Measurements from ENCODE around the gene SETD1A. TPM values are rescaled to one million over a fixed set of nuclear protein-coding genes. Genes with fewer than 3 reads are reported as not detected.

SETD1A gene
- total RNA-seq, 6 experiments from 2014 or later: 3.7 to 7.4 (median 6.9) TPM

GRCh38 chr16:30961384-30961783 lies 3.8 kb downstream of the SETD1A start:
- DNase-seq (no peak), ATAC-seq (no peak)
- Histone ChIP-seq H3K4me3 (no peak overlapping the region), H3K27ac (no peak overlapping the region), H3K27me3 (no peaks in the 10 kb centered on the region), H3K9me3 (no peaks in the 10 kb centered on the region), H3K4me1 (peaks cover 0 to 17% (median 4%) of the 10 kb centered on the region in 4 donors), H3K36me3 (peaks cover 0 to 69% (median 38%) of the 10 kb centered on the region in 4 donors)
- TF ChIP-seq CTCF (IDR thresholded peaks at IDR 0.05) (no peak), POLR2A (IDR thresholded peaks at IDR 0.05) (no peak)
- WGBS (ENCODE audit: insufficient coverage, low coverage, low lambda C conversion rate, missing lambda C conversion rate): 90% methylated on average over 3 of the region's 11 CpGs
- intact Hi-C loops (cut with DNase I): no loop called here

GRCh38 chr16:30963925-30964511 lies 6.5 kb downstream of the SETD1A start:
- H3K36me3 ChIP-seq: peaks cover 0 to 91% (median 52%) of the 10 kb centered on the region in 4 donors
- ATAC-seq: no peak
- no peaks in the 10 kb centered on the region for H3K9me3 ChIP-seq
- no peak overlapping the region for H3K4me3 ChIP-seq
- TF ChIP-seq POLR2A (IDR thresholded peaks at IDR 0.05) (no peak), CTCF (IDR thresholded peaks at IDR 0.05) (no peak)
- intact Hi-C loops (cut with DNase I): no loop called here
- DNase-seq: no peak
- 91% methylated on average over 9 of the region's 18 CpGs for WGBS (ENCODE audit: insufficient coverage, low coverage, low lambda C conversion rate, missing lambda C conversion rate)
- H3K27me3 ChIP-seq: no peaks in the 10 kb centered on the region
- no peak overlapping the region for H3K27ac ChIP-seq
- peaks cover 0 to 5% (median under 1%) of the 10 kb centered on the region in 4 donors for H3K4me1 ChIP-seq

GRCh38 chr16:30964574-30965226 lies 7.1 kb downstream of the SETD1A start:
- H3K36me3 ChIP-seq: peaks cover 0 to 92% (median 55%) of the 10 kb centered on the region in 4 donors
- no peak for TF ChIP-seq CTCF (IDR thresholded peaks at IDR 0.05)
- no peak for TF ChIP-seq POLR2A (IDR thresholded peaks at IDR 0.05)
- intact Hi-C loops (cut with DNase I): no loop called here
- no peaks in the 10 kb centered on the region for H3K9me3 ChIP-seq
- no peak overlapping the region for H3K4me3 ChIP-seq
- DNase-seq: no peak
- ATAC-seq: peak in 1 of 4 donors; percentile 8
- no peak overlapping the region for H3K27ac ChIP-seq
- 82% methylated on average over 24 of the region's 33 CpGs for WGBS (ENCODE audit: insufficient coverage, low coverage, low lambda C conversion rate, missing lambda C conversion rate)
- no peaks in the 10 kb centered on the region for H3K27me3 ChIP-seq
- H3K4me1 ChIP-seq: no peaks in the 10 kb centered on the region

- TF ChIP-seq POLR2A (IDR thresholded peaks at IDR 0.05) (no peak), CTCF (IDR thresholded peaks at IDR 0.05) (no peak)
- DNase-seq (no peak), ATAC-seq (peak in 1 of 4 donors; percentile 7)
- WGBS (ENCODE audit: insufficient coverage, low coverage, low lambda C conversion rate, missing lambda C conversion rate): 78% methylated on average over 3 of the region's 15 CpGs
- Histone ChIP-seq H3K4me3 (no peak overlapping the region), H3K4me1 (no peaks in the 10 kb centered on the region), H3K36me3 (peaks cover 0 to 91% (median 53%) of the 10 kb centered on the region in 4 donors), H3K9me3 (no peaks in the 10 kb centered on the region), H3K27me3 (no peaks in the 10 kb centered on the region), H3K27ac (no peak overlapping the region)
- intact Hi-C loops (cut with DNase I): no loop called here
Measured at GRCh38 chr16:30965436-30965835, 7.9 kb downstream of the SETD1A start.

All from right lobe of liver (tissue), 6 donors.